Activated CD4-positive, alpha-beta T cell treated with anti-CD3 and anti-CD28 coated beads, Interleukin-2, amount 10 ng/mL, durations not matched to agents 7 days and 5 days (primary cell): Measurements from ENCODE around the gene KIDINS220. TPM values are rescaled to one million over a fixed set of nuclear protein-coding genes. Genes with fewer than 3 reads are reported as not detected.

Source experiments
- CTCF ChIA-PET: fragments of 350-600 bp; sonication (Branson Sonifier 250); formaldehyde crosslinking; loops from one replicate; lab custom pipeline; 2021; ENCODE audit warnings: antibody characterized with exemption; lab: Charles Lee
- POLR2A ChIA-PET: fragments of 350-600 bp; sonication (Branson Sonifier 250); formaldehyde crosslinking; loops from one replicate; lab custom pipeline; 2021; ENCODE audit warnings: antibody characterized with exemption; lab: Charles Lee
- DNase-seq: peaks from one replicate; pipeline ENCODE4 v3.0.0-alpha.2; 2020
- H3K27ac Mint-ChIP-seq: one replicate; pipeline ENCODE4 v1.8.0; 2021; ENCODE audit warnings: mild to moderate bottlenecking, moderate library complexity, mixed read lengths
- H3K27me3 Mint-ChIP-seq: one replicate; pipeline ENCODE4 v1.8.0; 2021; ENCODE audit warnings: mixed read lengths
- H3K36me3 Mint-ChIP-seq: one replicate; pipeline ENCODE4 v1.8.0; 2021; ENCODE audit warnings: low read depth, mixed read lengths
- H3K4me1 Mint-ChIP-seq: one replicate; pipeline ENCODE4 v1.8.0; 2021; ENCODE audit warnings: mixed read lengths
- H3K4me3 Mint-ChIP-seq: one replicate; pipeline ENCODE4 v1.8.0; 2021; ENCODE audit warnings: mild to moderate bottlenecking, moderate library complexity, mixed read lengths
- H3K9me3 Mint-ChIP-seq: one replicate; pipeline ENCODE4 v1.8.0; 2021; ENCODE audit warnings: mixed read lengths
- total RNA-seq, 2 experiments: library from RNA; stranded (reverse); gene quantifications; one replicate each; pipeline ENCODE4 v1.2.3, GENCODE V29; 2021

Gene KIDINS220
- total RNA-seq = 10 to 100 TPM; 36.3 TPM

GRCh38 chr2:8836971-8837794, at the start of gene KIDINS220:
TSS of gene KIDINS220 (minus strand) at chr2:8837613. CDS start at chr2:8827093, 10,520 bp downstream.
- ChIA-PET POLR2A (no interaction called here), CTCF (interaction anchor here (0.6 kb wide), 1 partner anchor 1921 kb away, joined by 3 read pairs; no protein-coding TSS in a partner anchor)
- H3K9me3 Mint-ChIP-seq = no peaks in the 10 kb centered on the region
- peaks cover 30% of the 10 kb centered on the region for H3K4me1 Mint-ChIP-seq
- H3K4me3 Mint-ChIP-seq = peak within 1 kb of the TSS; percentile 100
- DNase-seq = peak; percentile 86
- H3K36me3 Mint-ChIP-seq = peaks cover 8% of the 10 kb centered on the region
- H3K27me3 Mint-ChIP-seq = no peaks in the 10 kb centered on the region
- H3K27ac Mint-ChIP-seq = peak within 1 kb of the TSS; percentile 99

DNA sequence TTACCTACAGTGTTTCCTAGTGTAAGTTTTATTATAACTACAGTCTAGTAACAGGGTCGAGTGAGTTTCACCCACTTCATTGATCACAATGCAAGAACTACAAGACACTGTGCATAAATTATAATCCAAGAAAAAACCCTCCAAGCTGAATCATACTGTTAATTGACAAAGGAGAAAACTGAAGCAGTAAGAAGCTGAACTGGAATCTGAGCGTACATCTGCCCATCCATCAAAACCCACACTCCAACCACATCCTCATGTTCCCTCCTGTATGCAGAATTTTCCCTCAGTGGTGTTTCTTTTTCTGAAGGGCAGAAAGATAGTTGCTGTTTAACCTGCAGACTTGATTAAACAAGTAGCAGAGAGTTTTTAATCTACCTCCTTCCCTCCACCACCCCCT, 49.5 kb upstream of the KIDINS220 start:
- Mint-ChIP-seq H3K36me3 (no peaks in the 10 kb centered on the region), H3K4me3 (no peak overlapping the region), H3K4me1 (no peaks in the 10 kb centered on the region), H3K9me3 (no peaks in the 10 kb centered on the region), H3K27me3 (no peaks in the 10 kb centered on the region), H3K27ac (no peak overlapping the region)
- DNase-seq = no peak
- ChIA-PET POLR2A (no interaction called here), CTCF (no interaction called here)

DNA sequence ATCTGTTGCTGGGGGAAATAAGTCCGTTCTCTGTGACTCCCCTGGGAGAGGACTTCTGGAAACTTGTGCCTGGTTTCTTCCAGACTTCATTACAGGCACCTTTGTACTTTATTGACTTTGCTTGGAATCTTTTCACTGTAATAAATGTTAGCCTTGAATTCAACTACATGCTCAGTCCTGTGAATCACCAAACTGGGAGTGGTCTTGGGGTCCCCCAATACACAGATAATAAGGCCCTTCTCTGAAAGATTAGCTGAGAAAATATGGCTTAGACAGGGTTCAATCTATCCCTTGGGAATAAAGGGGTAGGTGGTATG, 48.7 kb upstream of the KIDINS220 start:
- H3K4me3 Mint-ChIP-seq = no peak overlapping the region
- ChIA-PET CTCF (no interaction called here), POLR2A (no interaction called here)
- H3K36me3 Mint-ChIP-seq = no peaks in the 10 kb centered on the region
- no peaks in the 10 kb centered on the region for H3K9me3 Mint-ChIP-seq
- DNase-seq = no peak
- H3K27ac Mint-ChIP-seq = no peak overlapping the region
- H3K4me1 Mint-ChIP-seq = no peaks in the 10 kb centered on the region
- H3K27me3 Mint-ChIP-seq = no peaks in the 10 kb centered on the region

DNA sequence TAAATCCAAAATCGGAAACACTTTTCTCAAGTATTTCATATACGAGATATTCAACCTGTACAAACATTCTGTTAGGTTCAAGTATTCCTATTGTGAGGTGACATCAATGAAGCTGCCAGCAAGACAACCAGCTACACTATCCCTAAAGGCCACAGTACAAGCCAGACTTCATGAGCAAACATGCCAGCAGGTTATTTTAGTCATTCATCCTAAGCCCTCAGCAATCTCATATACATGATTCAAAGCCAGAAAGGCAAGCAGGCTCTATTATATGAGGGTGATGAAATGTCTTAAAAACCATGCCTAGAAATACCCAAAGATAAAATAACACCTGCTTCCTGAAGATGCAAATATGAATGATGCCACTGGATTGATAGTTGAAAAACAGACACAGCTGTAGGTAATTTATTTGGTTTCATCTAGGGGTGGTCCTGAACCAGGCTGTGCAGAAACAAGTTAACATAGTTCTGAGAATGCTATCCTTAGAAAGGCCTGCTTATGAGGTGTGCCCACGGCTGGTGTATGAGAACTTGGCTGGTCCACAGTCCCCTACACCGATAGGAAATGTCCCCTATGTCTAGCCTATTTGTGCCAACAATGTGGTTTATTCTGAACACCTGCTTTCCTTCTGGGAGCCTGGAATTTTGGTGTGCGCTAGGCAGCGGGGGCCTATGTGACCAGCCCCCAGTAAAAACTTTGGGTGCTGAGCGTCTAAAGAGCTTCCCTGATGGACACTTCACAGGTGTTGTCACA, 48.2 kb upstream of the KIDINS220 start:
- ChIA-PET CTCF (interaction anchor here (0.7 kb wide), 1 partner anchor 17 kb away, joined by 3 read pairs; no protein-coding TSS in a partner anchor), POLR2A (no interaction called here)
- no peaks in the 10 kb centered on the region for H3K27me3 Mint-ChIP-seq
- H3K9me3 Mint-ChIP-seq = no peaks in the 10 kb centered on the region
- no peak overlapping the region for H3K4me3 Mint-ChIP-seq
- H3K36me3 Mint-ChIP-seq = no peaks in the 10 kb centered on the region
- no peak for DNase-seq
- no peak overlapping the region for H3K27ac Mint-ChIP-seq
- no peaks in the 10 kb centered on the region for H3K4me1 Mint-ChIP-seq

- Mint-ChIP-seq H3K27me3 (no peaks in the 10 kb centered on the region), H3K9me3 (no peaks in the 10 kb centered on the region), H3K4me3 (no peak overlapping the region), H3K27ac (no peak overlapping the region), H3K36me3 (no peaks in the 10 kb centered on the region), H3K4me1 (no peaks in the 10 kb centered on the region)
- CTCF ChIA-PET = interaction anchor here (0.7 kb wide), 1 partner anchor 18 kb away, joined by 3 read pairs; no protein-coding TSS in a partner anchor
- POLR2A ChIA-PET = no interaction called here
- no peak for DNase-seq
Measured at GRCh38 chr2:8884812-8885211, 47.4 kb upstream of the KIDINS220 start.

GRCh38 chr2:8882094-8882493, 44.7 kb upstream of the KIDINS220 start:
- no peak for DNase-seq
- ChIA-PET CTCF (interaction anchor here (1.1 to 1.2 kb wide), 2 partner anchors 9 kb away, joined by 3 to 5 read pairs; no protein-coding TSS in a partner anchor), POLR2A (no interaction called here)
- Mint-ChIP-seq H3K4me1 (no peaks in the 10 kb centered on the region), H3K9me3 (no peaks in the 10 kb centered on the region), H3K27ac (no peak overlapping the region), H3K4me3 (no peak overlapping the region), H3K27me3 (no peaks in the 10 kb centered on the region), H3K36me3 (no peaks in the 10 kb centered on the region)

DNA sequence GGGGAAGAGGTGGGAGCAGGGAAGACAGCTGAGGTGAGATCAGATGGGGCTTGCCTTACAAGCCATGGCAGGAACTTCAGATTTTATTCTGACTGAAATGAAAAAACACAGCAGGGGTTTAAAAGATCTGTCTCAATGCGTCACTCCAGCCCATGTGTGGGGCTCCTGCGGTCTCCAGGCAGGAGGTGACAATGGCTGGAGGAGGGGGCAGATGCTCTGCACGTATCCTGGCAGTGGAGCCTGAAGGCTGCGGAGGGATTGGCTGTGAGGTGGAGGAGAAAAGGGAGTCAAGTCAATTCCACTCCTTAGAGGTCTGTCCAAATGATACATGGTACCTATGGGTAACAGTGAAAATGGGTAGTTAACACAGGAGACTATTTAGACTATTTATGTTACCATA, 40.5 kb upstream of the KIDINS220 start:
- H3K36me3 Mint-ChIP-seq = no peaks in the 10 kb centered on the region
- H3K9me3 Mint-ChIP-seq = no peaks in the 10 kb centered on the region
- no peaks in the 10 kb centered on the region for H3K27me3 Mint-ChIP-seq
- H3K27ac Mint-ChIP-seq = no peak overlapping the region
- ChIA-PET CTCF (no interaction called here), POLR2A (no interaction called here)
- DNase-seq = no peak
- H3K4me3 Mint-ChIP-seq = no peak overlapping the region
- no peaks in the 10 kb centered on the region for H3K4me1 Mint-ChIP-seq

- no peaks in the 10 kb centered on the region for H3K4me1 Mint-ChIP-seq
- no peak overlapping the region for H3K4me3 Mint-ChIP-seq
- H3K9me3 Mint-ChIP-seq = no peaks in the 10 kb centered on the region
- no peaks in the 10 kb centered on the region for H3K27me3 Mint-ChIP-seq
- ChIA-PET CTCF (no interaction called here), POLR2A (no interaction called here)
- no peak overlapping the region for H3K27ac Mint-ChIP-seq
- no peaks in the 10 kb centered on the region for H3K36me3 Mint-ChIP-seq
- no peak for DNase-seq
Measured at GRCh38 chr2:8877332-8877731, 39.9 kb upstream of the KIDINS220 start.

DNA sequence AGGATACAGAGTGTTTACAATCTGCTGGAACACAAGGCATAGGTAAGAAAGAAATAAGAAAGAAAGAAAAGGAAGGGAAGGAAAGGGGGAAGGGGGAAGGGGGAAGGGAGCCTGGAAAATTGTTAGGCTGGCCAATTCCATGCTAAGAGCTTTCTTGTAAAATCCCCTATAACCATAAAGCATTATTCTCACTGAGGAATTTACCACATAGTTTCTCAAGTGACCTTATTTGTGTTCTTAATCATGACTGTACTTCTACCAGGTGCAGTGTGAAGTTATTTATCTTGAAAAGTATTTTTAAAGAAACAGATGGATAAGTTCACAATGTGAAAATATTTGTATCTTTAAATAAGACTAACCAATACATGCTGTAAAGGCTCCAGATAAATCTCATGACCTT, 39.2 kb upstream of the KIDINS220 start:
- Mint-ChIP-seq H3K27ac (no peak overlapping the region), H3K9me3 (no peaks in the 10 kb centered on the region), H3K4me3 (no peak overlapping the region), H3K4me1 (no peaks in the 10 kb centered on the region), H3K27me3 (no peaks in the 10 kb centered on the region), H3K36me3 (no peaks in the 10 kb centered on the region)
- no peak for DNase-seq
- ChIA-PET CTCF (no interaction called here), POLR2A (no interaction called here)

DNA sequence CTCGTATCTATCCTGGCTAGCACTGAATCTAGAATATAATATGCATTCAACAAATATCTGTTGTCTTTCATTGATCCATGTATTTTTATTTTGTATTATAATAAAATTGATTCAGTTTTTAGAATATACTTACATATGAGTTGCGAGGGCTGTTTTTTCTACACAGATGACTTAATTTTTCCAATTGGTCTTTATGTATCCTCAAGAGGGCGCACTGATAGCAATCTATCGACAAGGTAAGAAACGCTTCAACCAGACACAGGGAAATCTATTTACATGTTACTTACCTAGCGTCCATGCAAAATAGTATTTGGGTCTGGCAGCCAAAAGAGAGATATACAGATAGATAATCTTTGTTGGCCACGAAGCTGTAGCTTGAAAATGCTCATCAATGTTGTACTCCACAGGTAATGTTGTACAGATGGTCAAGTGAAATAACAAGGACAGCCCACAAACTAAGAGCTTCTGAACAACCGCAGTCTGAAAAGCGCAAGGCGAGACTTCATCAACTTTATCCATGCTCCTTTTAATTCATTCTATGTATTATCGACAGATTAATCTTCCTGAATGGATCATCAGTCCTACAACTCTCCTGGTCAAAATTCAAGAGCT, 35.5 kb upstream of the KIDINS220 start:
- Mint-ChIP-seq H3K9me3 (no peaks in the 10 kb centered on the region), H3K4me3 (no peak overlapping the region), H3K27ac (no peak overlapping the region), H3K27me3 (no peaks in the 10 kb centered on the region), H3K36me3 (no peaks in the 10 kb centered on the region), H3K4me1 (no peaks in the 10 kb centered on the region)
- CTCF ChIA-PET = interaction anchor here (1.4 to 1.5 kb wide), 2 partner anchors 9 to 239 kb away, joined by 3 to 5 read pairs; no protein-coding TSS in a partner anchor
- peak; percentile 22 for DNase-seq
- POLR2A ChIA-PET = no interaction called here

GRCh38 chr2:8870441-8870840, 33.0 kb upstream of the KIDINS220 start:
- H3K4me3 Mint-ChIP-seq = no peak overlapping the region
- no peaks in the 10 kb centered on the region for H3K36me3 Mint-ChIP-seq
- no peaks in the 10 kb centered on the region for H3K9me3 Mint-ChIP-seq
- ChIA-PET POLR2A (no interaction called here), CTCF (no interaction called here)
- DNase-seq = no peak
- H3K27ac Mint-ChIP-seq = no peak overlapping the region
- H3K4me1 Mint-ChIP-seq = no peaks in the 10 kb centered on the region
- H3K27me3 Mint-ChIP-seq = no peaks in the 10 kb centered on the region

GRCh38 chr2:8867363-8867762, 29.9 kb upstream of the KIDINS220 start:
- H3K36me3 Mint-ChIP-seq = no peaks in the 10 kb centered on the region
- DNase-seq = no peak
- H3K4me1 Mint-ChIP-seq = no peaks in the 10 kb centered on the region
- no peaks in the 10 kb centered on the region for H3K9me3 Mint-ChIP-seq
- CTCF ChIA-PET = interaction anchor here (0.5 kb wide), 1 partner anchor 1754 kb away, joined by 3 read pairs; no protein-coding TSS in a partner anchor
- no peak overlapping the region for H3K27ac Mint-ChIP-seq
- H3K27me3 Mint-ChIP-seq = no peaks in the 10 kb centered on the region
- H3K4me3 Mint-ChIP-seq = no peak overlapping the region
- POLR2A ChIA-PET = no interaction called here
